Ecto neural progenitor cell (in vitro differentiated cells): ENCODE results near the gene HOOK2.

ENCODE experiments used
- DNase-seq: peaks from one replicate; pipeline ENCODE4 v3.0.0-alpha.2; 2018; ENCODE audit warnings: low spot score

HOOK2 gene

GRCh38 chr19:12794196-12794941, 19.0 kb upstream of the HOOK2 start:
- DNase-seq, result no peak

- DNase-seq, result peak; percentile 95
These were observed 18.2 kb upstream of the HOOK2 start for GRCh38 chr19:12793290-12794195.

DNA sequence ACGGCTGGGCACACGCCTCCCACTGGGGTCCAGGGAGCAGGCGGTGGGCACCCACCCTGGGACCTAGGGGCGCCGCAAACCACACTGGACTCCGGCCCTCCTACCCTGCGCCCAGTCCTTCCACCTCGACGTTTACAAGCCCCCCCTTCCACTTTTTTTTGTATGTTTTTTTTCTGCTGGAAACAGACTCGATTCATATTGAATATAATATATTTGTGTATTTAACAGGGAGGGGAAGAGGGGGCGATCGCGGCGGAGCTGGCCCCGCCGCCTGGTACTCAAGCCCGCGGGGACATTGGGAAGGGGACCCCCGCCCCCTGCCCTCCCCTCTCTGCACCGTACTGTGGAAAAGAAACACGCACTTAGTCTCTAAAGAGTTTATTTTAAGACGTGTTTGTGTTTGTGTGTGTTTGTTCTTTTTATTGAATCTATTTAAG, 17.5 kb upstream of the HOOK2 start:
- DNase-seq, result no peak

DNA sequence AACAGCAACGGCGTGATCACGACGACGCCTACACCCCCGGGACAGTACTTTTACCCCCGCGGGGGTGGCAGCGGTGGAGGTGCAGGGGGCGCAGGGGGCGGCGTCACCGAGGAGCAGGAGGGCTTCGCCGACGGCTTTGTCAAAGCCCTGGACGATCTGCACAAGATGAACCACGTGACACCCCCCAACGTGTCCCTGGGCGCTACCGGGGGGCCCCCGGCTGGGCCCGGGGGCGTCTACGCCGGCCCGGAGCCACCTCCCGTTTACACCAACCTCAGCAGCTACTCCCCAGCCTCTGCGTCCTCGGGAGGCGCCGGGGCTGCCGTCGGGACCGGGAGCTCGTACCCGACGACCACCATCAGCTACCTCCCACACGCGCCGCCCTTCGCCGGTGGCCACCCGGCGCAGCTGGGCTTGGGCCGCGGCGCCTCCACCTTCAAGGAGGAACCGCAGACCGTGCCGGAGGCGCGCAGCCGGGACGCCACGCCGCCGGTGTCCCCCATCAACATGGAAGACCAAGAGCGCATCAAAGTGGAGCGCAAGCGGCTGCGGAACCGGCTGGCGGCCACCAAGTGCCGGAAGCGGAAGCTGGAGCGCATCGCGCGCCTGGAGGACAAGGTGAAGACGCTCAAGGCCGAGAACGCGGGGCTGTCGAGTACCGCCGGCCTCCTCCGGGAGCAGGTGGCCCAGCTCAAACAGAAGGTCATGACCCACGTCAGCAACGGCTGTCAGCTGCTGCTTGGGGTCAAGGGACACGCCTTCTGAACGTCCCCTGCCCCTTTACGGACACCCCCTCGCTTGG, 16.9 kb upstream of the HOOK2 start:
- peak; percentile 80 for DNase-seq

GRCh38 chr19:12791345-12792050, 16.1 kb upstream of the HOOK2 start, which contains the start of gene JUNB:
JUNB (plus strand) TSS chr19:12791486; CDS start chr19:12791772, 286 bp downstream.
- DNase-seq, result peak; percentile 93

DNA sequence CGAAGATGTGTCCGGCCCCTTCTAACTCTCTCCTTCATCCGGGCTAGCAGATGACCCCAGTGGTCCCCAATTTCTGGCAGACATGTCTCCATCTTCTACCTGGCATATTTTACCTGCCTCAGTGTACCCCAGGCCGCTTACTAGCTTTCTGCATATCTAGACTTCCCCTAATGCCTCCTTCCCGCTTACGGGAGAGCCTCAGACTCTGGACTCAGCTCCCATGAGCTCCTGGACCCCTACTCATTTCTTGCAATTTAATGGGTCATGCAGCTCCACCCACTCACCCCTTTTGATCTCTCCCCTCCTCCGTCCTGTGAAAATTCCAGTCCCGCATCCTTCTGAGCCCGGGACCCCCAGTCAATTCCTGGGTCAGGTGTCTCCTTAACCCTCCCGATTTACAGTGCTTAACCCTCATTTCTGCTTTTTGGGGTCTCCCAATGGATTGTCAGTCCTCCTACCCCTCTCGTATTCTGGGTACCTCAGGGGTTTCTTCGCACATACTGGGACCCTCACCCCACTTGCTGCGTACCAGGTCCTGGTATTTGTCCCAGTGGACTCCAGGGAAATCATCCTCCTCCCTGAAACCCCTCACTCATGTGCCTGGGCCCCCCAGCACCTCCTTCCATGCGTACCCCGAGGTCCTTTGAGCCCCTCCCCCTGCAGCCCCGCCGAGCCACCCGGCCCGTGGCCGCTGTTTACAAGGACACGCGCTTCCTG, 15.4 kb upstream of the HOOK2 start:
- DNase-seq, result no peak

GRCh38 chr19:12789904-12790619, 14.7 kb upstream of the HOOK2 start:
- peak; percentile 97 for DNase-seq

- DNase-seq, result no peak
These were observed 13.9 kb upstream of the HOOK2 start for GRCh38 chr19:12789098-12789903.

DNA sequence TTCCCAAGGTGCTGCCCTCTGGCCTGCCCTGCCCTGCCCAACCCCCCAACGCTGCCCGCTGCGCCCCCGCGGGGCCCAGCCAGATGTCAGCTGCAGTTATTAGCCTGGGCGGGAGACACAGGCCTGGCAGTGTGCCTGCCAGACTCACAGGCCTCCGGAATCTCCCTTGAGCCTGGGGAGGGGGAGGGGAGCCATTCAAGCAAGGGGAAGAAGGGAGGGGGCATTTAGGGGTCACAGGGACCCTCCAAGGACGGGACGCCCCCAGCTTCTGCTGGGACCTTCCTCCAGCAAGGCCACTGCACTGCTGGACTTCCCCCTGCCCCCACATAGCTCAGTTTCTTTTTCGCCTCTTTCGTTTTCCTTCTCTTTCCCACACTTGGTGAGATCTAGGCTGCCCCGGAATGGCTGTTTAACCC, 13.3 kb upstream of the HOOK2 start:
- peak; percentile 77 for DNase-seq

- no peak for DNase-seq
These were observed 12.8 kb upstream of the HOOK2 start for GRCh38 chr19:12788042-12788681.

GRCh38 chr19:12787458-12787857, 12.1 kb upstream of the HOOK2 start:
- DNase-seq, result no peak

DNA sequence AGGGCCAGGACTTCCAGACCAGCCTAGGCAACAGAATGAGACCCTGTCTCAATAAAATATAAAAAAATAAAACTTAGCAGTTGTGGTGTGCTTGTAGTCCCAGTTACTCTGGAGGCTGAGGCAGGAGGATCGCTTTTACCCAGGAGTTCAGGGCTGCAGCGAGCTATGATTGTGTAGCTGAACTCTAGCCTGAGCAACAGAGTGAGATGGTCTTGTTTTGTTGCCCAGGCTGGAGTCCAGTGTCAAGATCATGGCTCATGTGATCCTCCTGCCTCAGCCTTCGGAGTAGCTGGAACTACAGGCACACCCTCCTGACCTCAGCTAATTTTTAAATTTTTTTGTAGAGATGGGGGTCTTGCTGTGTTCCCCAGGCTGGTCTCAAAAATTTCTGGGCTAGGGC, 11.6 kb upstream of the HOOK2 start:
- no peak for DNase-seq

DNA sequence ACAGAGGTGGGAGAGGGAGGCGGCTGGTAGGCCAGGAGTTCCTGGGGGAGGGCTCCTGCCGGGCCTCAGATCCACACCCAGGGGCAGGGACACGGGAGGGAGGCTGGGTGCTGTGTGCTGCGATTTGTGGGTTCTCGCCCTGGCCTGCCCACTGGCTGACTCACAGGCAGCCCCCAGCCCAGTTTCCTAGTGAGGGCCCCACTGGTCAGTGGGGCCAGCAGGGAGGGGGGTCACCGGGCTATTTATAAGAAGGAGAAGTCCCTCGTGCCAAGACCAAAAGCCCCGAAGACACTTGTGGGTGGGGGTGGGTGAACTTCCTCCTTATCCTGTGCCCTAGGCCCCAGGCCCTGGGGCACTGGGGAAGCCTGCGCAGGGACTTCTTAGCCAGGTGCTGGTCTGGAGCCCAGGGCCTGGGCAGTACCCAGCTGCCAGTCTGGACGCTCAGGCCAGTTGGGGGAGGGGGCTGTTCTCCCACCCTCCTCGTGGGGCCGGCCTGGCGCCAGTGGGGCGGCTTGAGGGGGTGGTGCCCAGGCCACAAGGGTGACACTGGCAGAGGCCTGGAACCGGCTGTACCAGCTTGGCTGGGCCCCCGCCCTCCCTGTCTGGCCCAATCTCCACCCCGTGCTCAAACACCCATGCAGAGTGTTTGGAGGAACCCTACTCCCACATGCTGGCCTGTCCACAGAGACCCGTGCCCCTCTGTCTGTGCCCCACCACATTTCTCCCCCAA, 11.0 kb upstream of the HOOK2 start:
- no peak for DNase-seq

- DNase-seq, result no peak
These were observed 10.2 kb upstream of the HOOK2 start for GRCh38 chr19:12785431-12786031.

DNA sequence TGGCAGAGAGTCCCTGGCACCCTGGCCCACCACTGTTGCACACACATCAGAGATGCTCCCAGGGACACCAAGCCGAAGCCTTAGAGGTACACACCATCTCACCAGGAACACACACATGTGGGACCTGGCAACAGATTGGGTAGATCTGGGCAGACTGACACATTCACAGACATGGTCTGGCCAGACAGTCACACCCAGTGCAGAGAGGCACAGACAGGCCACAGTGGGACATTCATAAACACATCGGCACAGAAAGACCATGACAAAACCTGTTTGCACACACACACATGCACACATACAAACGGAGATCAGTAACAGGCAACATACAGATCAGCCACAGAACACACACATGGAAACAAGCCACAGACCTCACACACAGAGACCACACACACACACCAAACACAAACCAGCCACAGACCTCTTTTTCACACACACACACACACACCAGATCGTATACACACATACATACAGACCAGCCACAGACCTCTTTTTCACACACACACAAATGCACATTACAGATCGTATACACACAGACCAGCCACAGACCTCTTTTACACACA, 9.6 kb upstream of the HOOK2 start:
- no peak for DNase-seq

- DNase-seq, result no peak
These were observed 9.1 kb upstream of the HOOK2 start for GRCh38 chr19:12784394-12784870.

DNA sequence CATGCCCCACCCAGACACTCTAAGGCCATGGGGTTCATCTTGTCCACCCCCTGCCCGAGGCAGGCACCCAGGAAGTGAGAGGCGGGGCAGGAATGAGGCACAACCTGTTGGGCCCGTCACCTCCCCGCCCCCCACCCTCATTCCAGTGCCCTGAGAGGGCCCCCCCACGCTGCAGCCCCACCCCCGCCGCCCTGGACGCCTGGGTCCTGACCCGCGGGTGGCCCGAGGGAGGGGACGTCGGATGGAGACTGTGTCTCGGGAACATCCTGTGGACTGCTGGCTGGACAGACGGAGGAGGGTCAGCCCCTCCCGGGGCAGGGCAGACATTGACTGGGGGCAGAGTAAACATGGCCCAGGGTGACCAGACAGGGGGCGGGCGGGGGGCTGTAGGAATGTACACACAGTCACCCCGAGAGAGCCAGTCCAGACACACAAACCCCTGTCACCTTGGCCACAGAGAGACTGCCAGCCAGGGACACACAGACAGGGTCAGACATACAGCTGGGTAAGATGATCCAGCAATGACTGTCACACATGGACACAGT, 8.6 kb upstream of the HOOK2 start:
- DNase-seq, result no peak
